ENCODE results near the gene PASK.

Gene PASK

GRCh38 chr2:241120440-241120839, 28.8 kb downstream of the PASK start:
- Histone ChIP-seq H3K36me3 (ENCODE audit: insufficient read depth, low read depth, low read length) (peaks cover 36% of the 10 kb centered on the region), H3K9ac (ENCODE audit: low read depth, low read length) (no peak overlapping the region), H3K27me3 (ENCODE audit: insufficient read depth, low read length) (no peaks in the 10 kb centered on the region)

GRCh38 chr2:241118737-241119505, 30.4 kb downstream of the PASK start:
- no peak overlapping the region for H3K4me3 ChIP-seq (ENCODE audit: low read length)
- H3K27ac ChIP-seq (ENCODE audit: low read length): no peak overlapping the region
- no peak overlapping the region for H3K9ac ChIP-seq (ENCODE audit: low read depth, low read length)
- H3K4me1 ChIP-seq (ENCODE audit: insufficient read depth, low read length): no peaks in the 10 kb centered on the region
- H3K36me3 ChIP-seq (ENCODE audit: insufficient read depth, low read depth, low read length): peaks cover 42% of the 10 kb centered on the region
- H3K9me3 ChIP-seq (ENCODE audit: insufficient read depth, low read depth, low read length): no peaks in the 10 kb centered on the region
- no peaks in the 10 kb centered on the region for H3K27me3 ChIP-seq (ENCODE audit: insufficient read depth, low read length)

More at GRCh38 chr2:241120440-241120839, 28.8 kb downstream of the PASK start:
- no peak overlapping the region for H3K27ac ChIP-seq (ENCODE audit: low read length)
- no peak overlapping the region for H3K4me3 ChIP-seq (ENCODE audit: low read length)
- H3K9me3 ChIP-seq (ENCODE audit: insufficient read depth, low read depth, low read length): no peaks in the 10 kb centered on the region
- H3K4me1 ChIP-seq (ENCODE audit: insufficient read depth, low read length): no peaks in the 10 kb centered on the region

- H3K4me3 ChIP-seq (ENCODE audit: low read length): no peak overlapping the region
- no peaks in the 10 kb centered on the region for H3K4me1 ChIP-seq (ENCODE audit: insufficient read depth, low read length)
- H3K27ac ChIP-seq (ENCODE audit: low read length): no peak overlapping the region
- no peaks in the 10 kb centered on the region for H3K9me3 ChIP-seq (ENCODE audit: insufficient read depth, low read depth, low read length)
- H3K27me3 ChIP-seq (ENCODE audit: insufficient read depth, low read length): no peaks in the 10 kb centered on the region
- no peak overlapping the region for H3K9ac ChIP-seq (ENCODE audit: low read depth, low read length)
- H3K36me3 ChIP-seq (ENCODE audit: insufficient read depth, low read depth, low read length): peaks cover 46% of the 10 kb centered on the region
Measured at GRCh38 chr2:241116606-241117560, 32.4 kb downstream of the PASK start.

- no peaks in the 10 kb centered on the region for H3K4me1 ChIP-seq (ENCODE audit: insufficient read depth, low read length)
- H3K36me3 ChIP-seq (ENCODE audit: insufficient read depth, low read depth, low read length): peaks cover 36% of the 10 kb centered on the region
- H3K9ac ChIP-seq (ENCODE audit: low read depth, low read length): no peak overlapping the region
- no peaks in the 10 kb centered on the region for H3K9me3 ChIP-seq (ENCODE audit: insufficient read depth, low read depth, low read length)
- no peaks in the 10 kb centered on the region for H3K27me3 ChIP-seq (ENCODE audit: insufficient read depth, low read length)
- no peak overlapping the region for H3K27ac ChIP-seq (ENCODE audit: low read length)
- H3K4me3 ChIP-seq (ENCODE audit: low read length): no peak overlapping the region
Measured at GRCh38 chr2:241115361-241115760, 33.9 kb downstream of the PASK start.

- peaks cover 35% of the 10 kb centered on the region for H3K36me3 ChIP-seq (ENCODE audit: insufficient read depth, low read depth, low read length)
- no peak overlapping the region for H3K4me3 ChIP-seq (ENCODE audit: low read length)
- H3K9me3 ChIP-seq (ENCODE audit: insufficient read depth, low read depth, low read length): no peaks in the 10 kb centered on the region
Measured at GRCh38 chr2:241114836-241115235, 34.4 kb downstream of the PASK start.

GRCh38 chr2:241112592-241112991, 36.7 kb downstream of the PASK start:
- H3K4me3 ChIP-seq (ENCODE audit: low read length): no peak overlapping the region
- no peak overlapping the region for H3K27ac ChIP-seq (ENCODE audit: low read length)
- H3K9ac ChIP-seq (ENCODE audit: low read depth, low read length): no peak overlapping the region
- no peaks in the 10 kb centered on the region for H3K9me3 ChIP-seq (ENCODE audit: insufficient read depth, low read depth, low read length)
- H3K4me1 ChIP-seq (ENCODE audit: insufficient read depth, low read length): no peaks in the 10 kb centered on the region
- H3K36me3 ChIP-seq (ENCODE audit: insufficient read depth, low read depth, low read length): peaks cover 41% of the 10 kb centered on the region
- no peaks in the 10 kb centered on the region for H3K27me3 ChIP-seq (ENCODE audit: insufficient read depth, low read length)

More at GRCh38 chr2:241114836-241115235, 34.4 kb downstream of the PASK start:
- Histone ChIP-seq H3K4me1 (ENCODE audit: insufficient read depth, low read length) (no peaks in the 10 kb centered on the region), H3K27ac (ENCODE audit: low read length) (no peak overlapping the region), H3K9ac (ENCODE audit: low read depth, low read length) (no peak overlapping the region), H3K27me3 (ENCODE audit: insufficient read depth, low read length) (no peaks in the 10 kb centered on the region)

- H3K4me1 ChIP-seq (ENCODE audit: insufficient read depth, low read length): no peaks in the 10 kb centered on the region
- H3K9me3 ChIP-seq (ENCODE audit: insufficient read depth, low read depth, low read length): no peaks in the 10 kb centered on the region
- H3K9ac ChIP-seq (ENCODE audit: low read depth, low read length): no peak overlapping the region
- H3K27ac ChIP-seq (ENCODE audit: low read length): no peak overlapping the region
- H3K4me3 ChIP-seq (ENCODE audit: low read length): no peak overlapping the region
- peaks cover 45% of the 10 kb centered on the region for H3K36me3 ChIP-seq (ENCODE audit: insufficient read depth, low read depth, low read length)
- H3K27me3 ChIP-seq (ENCODE audit: insufficient read depth, low read length): no peaks in the 10 kb centered on the region
Measured at GRCh38 chr2:241112046-241112445, 37.2 kb downstream of the PASK start.

- no peaks in the 10 kb centered on the region for H3K27me3 ChIP-seq (ENCODE audit: insufficient read depth, low read length)
- H3K27ac ChIP-seq (ENCODE audit: low read length): no peak overlapping the region
- no peak overlapping the region for H3K9ac ChIP-seq (ENCODE audit: low read depth, low read length)
- H3K4me3 ChIP-seq (ENCODE audit: low read length): no peak overlapping the region
- no peaks in the 10 kb centered on the region for H3K4me1 ChIP-seq (ENCODE audit: insufficient read depth, low read length)
- H3K9me3 ChIP-seq (ENCODE audit: insufficient read depth, low read depth, low read length): no peaks in the 10 kb centered on the region
- peaks cover 48% of the 10 kb centered on the region for H3K36me3 ChIP-seq (ENCODE audit: insufficient read depth, low read depth, low read length)
Measured at GRCh38 chr2:241111440-241111805, 37.8 kb downstream of the PASK start.

GRCh38 chr2:241110607-241111439, 38.4 kb downstream of the PASK start:
- no peaks in the 10 kb centered on the region for H3K4me1 ChIP-seq (ENCODE audit: insufficient read depth, low read length)
- no peaks in the 10 kb centered on the region for H3K9me3 ChIP-seq (ENCODE audit: insufficient read depth, low read depth, low read length)
- H3K27ac ChIP-seq (ENCODE audit: low read length): no peak overlapping the region
- no peak overlapping the region for H3K4me3 ChIP-seq (ENCODE audit: low read length)
- H3K36me3 ChIP-seq (ENCODE audit: insufficient read depth, low read depth, low read length): peaks cover 46% of the 10 kb centered on the region
- H3K27me3 ChIP-seq (ENCODE audit: insufficient read depth, low read length): no peaks in the 10 kb centered on the region
- H3K9ac ChIP-seq (ENCODE audit: low read depth, low read length): no peak overlapping the region

- Histone ChIP-seq H3K36me3 (ENCODE audit: insufficient read depth, low read depth, low read length) (peaks cover 47% of the 10 kb centered on the region), H3K27me3 (ENCODE audit: insufficient read depth, low read length) (no peaks in the 10 kb centered on the region), H3K4me3 (ENCODE audit: low read length) (no peak overlapping the region), H3K9ac (ENCODE audit: low read depth, low read length) (no peak overlapping the region), H3K4me1 (ENCODE audit: insufficient read depth, low read length) (no peaks in the 10 kb centered on the region), H3K9me3 (ENCODE audit: insufficient read depth, low read depth, low read length) (no peaks in the 10 kb centered on the region), H3K27ac (ENCODE audit: low read length) (no peak overlapping the region)
Measured at GRCh38 chr2:241110089-241110606, 39.1 kb downstream of the PASK start.

Measured in iPS-20b (cell line).